ENCODE measurements around the gene MYL7. TPM values are rescaled to one million over a fixed set of nuclear protein-coding genes. Genes with fewer than 3 reads are reported as not detected.

Gene MYL7
- total RNA-seq, 1 experiment from 2014 or later: 5.7 TPM

DNA sequence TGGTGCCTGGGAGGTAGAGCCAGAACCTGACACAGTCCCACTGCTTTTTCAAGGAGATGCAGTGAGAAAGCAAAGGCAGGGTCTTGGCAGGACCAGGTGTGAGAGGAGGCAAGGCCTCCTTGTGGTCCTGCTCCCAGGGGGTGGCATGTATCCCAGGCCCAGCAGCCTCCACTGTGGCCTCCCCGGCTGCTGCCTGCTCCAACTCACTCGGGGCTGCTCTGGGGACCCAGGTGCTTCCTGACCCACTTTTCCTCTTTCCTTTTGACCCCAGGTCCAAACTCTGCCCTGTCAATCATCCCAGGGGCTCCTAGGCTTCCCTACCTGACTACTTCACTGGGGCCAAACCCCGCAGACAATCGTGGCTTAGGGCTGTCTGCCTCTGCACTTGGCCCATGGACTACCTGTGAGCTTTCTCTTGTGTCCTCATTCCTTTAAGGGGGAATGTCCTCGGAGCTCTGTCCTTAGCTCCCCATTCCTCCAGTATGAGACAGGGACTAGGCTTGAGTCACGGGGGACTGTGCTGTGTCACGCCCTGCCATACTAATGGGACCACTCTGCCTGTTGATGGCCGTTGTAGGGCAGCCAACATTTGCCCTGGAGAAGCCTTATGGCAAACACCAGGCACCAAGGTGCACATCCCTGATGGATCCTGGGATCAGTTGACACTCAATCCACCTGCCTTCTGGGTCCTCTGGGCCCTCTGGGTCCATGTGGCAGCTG, 38.1 kb downstream of the MYL7 start:
- TF ChIP-seq, protein P1, sequence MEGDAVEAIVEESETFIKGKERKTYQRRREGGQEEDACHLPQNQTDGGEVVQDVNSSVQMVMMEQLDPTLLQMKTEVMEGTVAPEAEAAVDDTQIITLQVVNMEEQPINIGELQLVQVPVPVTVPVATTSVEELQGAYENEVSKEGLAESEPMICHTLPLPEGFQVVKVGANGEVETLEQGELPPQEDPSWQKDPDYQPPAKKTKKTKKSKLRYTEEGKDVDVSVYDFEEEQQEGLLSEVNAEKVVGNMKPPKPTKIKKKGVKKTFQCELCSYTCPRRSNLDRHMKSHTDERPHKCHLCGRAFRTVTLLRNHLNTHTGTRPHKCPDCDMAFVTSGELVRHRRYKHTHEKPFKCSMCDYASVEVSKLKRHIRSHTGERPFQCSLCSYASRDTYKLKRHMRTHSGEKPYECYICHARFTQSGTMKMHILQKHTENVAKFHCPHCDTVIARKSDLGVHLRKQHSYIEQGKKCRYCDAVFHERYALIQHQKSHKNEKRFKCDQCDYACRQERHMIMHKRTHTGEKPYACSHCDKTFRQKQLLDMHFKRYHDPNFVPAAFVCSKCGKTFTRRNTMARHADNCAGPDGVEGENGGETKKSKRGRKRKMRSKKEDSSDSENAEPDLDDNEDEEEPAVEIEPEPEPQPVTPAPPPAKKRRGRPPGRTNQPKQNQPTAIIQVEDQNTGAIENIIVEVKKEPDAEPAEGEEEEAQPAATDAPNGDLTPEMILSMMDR (conservative IDR thresholded peaks at IDR 0.05): no peak
- Histone ChIP-seq H3K4me2 (ENCODE audit: insufficient read depth, insufficient read length, low read length) (no peak overlapping the region), H3T11ph (ENCODE audit: low read length) (no peak overlapping the region), H4K5ac (ENCODE audit: insufficient read length, low read depth, low read length) (no peak overlapping the region), H3K79me1 (ENCODE audit: insufficient read depth, low read depth, low read length, poor library complexity, severe bottlenecking) (no peaks in the 10 kb centered on the region), H3K18ac (ENCODE audit: insufficient read length, low read depth, low read length) (no peak overlapping the region), H2BK15ac (ENCODE audit: low read depth, low read length) (no peak overlapping the region), H3K14ac (ENCODE audit: insufficient read depth, low read length) (no peak overlapping the region), H3K9ac (ENCODE audit: extremely low read depth, insufficient read length, low read length) (no peak overlapping the region), H3K27ac (ENCODE audit: insufficient read length, low read depth, low read length) (no peak overlapping the region), H3K9me3 (ENCODE audit: control insufficient read depth, low read depth, low read length) (no peaks in the 10 kb centered on the region), H2AFZ (ENCODE audit: low read length) (no peak overlapping the region), H3K23ac (ENCODE audit: insufficient read length, low read depth, low read length) (no peak overlapping the region), H3K23me2 (ENCODE audit: insufficient read length, low read depth, low read length, poor library complexity, severe bottlenecking) (peaks cover 10% of the 10 kb centered on the region), H3K4me1 (ENCODE audit: insufficient read depth, low read length) (no peaks in the 10 kb centered on the region; the same call in 1 of the 2 replicates), H2BK5ac (ENCODE audit: insufficient read length, low read length) (no peak overlapping the region), H2AK5ac (ENCODE audit: insufficient read length, low read length) (no peak overlapping the region), H4K20me1 (ENCODE audit: control insufficient read depth, insufficient read depth, insufficient read length) (no peaks in the 10 kb centered on the region), H4K91ac (ENCODE audit: insufficient read length, low read depth, low read length) (no peak overlapping the region), H2BK20ac (ENCODE audit: low read depth, low read length, poor library complexity, severe bottlenecking) (no peak overlapping the region), H2BK12ac (ENCODE audit: insufficient read length, low read depth, low read length) (no peak overlapping the region), H4K8ac (replicated peaks; ENCODE audit: insufficient read length, low read depth, low read length) (no peak overlapping the region), H3K27me3 (ENCODE audit: insufficient read depth, low read length) (no peaks in the 10 kb centered on the region; the same call in 1 of the 2 replicates), H3K79me2 (ENCODE audit: insufficient read depth, low read length) (no peaks in the 10 kb centered on the region), H2BK120ac (ENCODE audit: low read depth, low read length, poor library complexity, severe bottlenecking) (no peak overlapping the region), H3K56ac (ENCODE audit: insufficient read length, low read depth, low read length) (no peak overlapping the region), H3K4ac (ENCODE audit: low read depth, low read length) (no peak overlapping the region)
- peaks cover 0 to 4% (median 2%) of the 10 kb centered on the region in 3 experiments; a peak in 4 of 7 replicates for H3K36me3 Mint-ChIP-seq (ENCODE audit: insufficient read depth in 1 of 3, low read depth in 3 of 3)
- no CpG with 5 or more reads among the region's 8 CpGs for WGBS (ENCODE audit: extremely low coverage, insufficient read length, low lambda C conversion rate)
- H3K27me3 Mint-ChIP-seq (ENCODE audit: low read depth): peaks cover 32% of the 10 kb centered on the region
- H3K4me3 Mint-ChIP-seq: peak overlapping the region; percentile 48 to 77
- no peak for DNase-seq
- H3K9me3 Mint-ChIP-seq: no peaks in the 10 kb centered on the region
- peaks cover 11 to 21% of the 10 kb centered on the region in 2 experiments for H3K4me1 Mint-ChIP-seq
- H3K27ac Mint-ChIP-seq: no peak overlapping the region; a peak in 1 of 7 replicates

Measured in H9 (cell line).